Measurements from ENCODE around the gene GORASP2.
A peak's percentile ranks its signal among the peaks of the same experiment; 100 is the strongest.

GORASP2 gene

DNA sequence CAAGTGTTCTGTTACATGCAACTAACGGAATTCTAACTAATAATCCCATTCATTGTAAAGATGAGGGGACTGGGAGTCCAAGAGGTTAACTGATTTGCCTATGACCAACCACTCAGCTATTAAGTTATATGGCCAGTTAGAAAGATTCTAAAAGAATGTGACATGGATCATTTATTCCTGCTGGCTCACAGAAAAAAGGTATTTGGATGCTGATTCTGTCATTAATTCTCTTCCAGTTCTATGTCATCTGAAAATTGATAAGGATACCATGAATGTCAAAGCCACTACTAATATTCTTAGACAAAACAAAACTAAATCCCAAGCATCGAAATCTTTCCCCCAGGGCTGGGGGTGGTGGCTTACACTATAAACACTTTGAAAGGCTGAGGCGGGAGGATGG, 41.2 kb upstream of the GORASP2 start:
- DNase-seq (ENCODE audit: low read depth): no peak
- TF ChIP-seq, protein P1, sequence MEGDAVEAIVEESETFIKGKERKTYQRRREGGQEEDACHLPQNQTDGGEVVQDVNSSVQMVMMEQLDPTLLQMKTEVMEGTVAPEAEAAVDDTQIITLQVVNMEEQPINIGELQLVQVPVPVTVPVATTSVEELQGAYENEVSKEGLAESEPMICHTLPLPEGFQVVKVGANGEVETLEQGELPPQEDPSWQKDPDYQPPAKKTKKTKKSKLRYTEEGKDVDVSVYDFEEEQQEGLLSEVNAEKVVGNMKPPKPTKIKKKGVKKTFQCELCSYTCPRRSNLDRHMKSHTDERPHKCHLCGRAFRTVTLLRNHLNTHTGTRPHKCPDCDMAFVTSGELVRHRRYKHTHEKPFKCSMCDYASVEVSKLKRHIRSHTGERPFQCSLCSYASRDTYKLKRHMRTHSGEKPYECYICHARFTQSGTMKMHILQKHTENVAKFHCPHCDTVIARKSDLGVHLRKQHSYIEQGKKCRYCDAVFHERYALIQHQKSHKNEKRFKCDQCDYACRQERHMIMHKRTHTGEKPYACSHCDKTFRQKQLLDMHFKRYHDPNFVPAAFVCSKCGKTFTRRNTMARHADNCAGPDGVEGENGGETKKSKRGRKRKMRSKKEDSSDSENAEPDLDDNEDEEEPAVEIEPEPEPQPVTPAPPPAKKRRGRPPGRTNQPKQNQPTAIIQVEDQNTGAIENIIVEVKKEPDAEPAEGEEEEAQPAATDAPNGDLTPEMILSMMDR (conservative IDR thresholded peaks at IDR 0.05; ENCODE audit: low read length): no peak
- H3K4me3 ChIP-seq (ENCODE audit: low read length): no peak overlapping the region

- TF ChIP-seq, protein P1 (conservative IDR thresholded peaks at IDR 0.05; ENCODE audit: low read length): no peak
- no peak for DNase-seq (ENCODE audit: low read depth)
- no peak overlapping the region for H3K4me3 ChIP-seq (ENCODE audit: low read length)
Measured at GRCh38 chr2:170891893-170892292, 37.2 kb upstream of the GORASP2 start.

DNA sequence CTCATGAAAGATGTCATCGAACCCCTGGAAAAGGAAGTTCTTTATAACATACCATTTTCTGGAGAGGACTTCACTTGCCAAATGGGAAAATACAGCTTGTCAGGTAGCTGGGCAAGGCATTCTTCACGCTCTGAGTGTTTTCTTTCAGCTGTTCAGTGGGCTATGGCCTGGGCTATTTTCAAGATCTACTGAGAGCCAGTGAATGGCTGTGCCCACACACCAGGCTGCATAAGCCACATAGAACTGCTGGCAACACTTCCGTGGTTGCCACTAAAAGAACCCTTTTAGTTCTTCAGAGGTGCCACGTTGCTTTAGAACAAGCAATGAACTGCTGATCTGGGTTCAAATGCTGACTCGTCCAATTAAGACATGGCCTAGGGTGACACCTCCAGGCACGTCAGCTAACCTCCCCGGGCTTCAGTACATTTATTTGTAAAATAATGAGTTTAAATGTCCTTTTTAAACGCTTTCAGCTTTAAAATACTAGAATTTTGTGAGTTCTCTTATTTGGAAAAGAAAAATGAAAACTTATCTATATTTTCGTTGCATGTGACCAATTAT, 36.6 kb upstream of the GORASP2 start:
- H3K4me3 ChIP-seq (ENCODE audit: low read length): no peak overlapping the region
- no peak for DNase-seq (ENCODE audit: low read depth)
- TF ChIP-seq, protein P1 (conservative IDR thresholded peaks at IDR 0.05; ENCODE audit: low read length): no peak

GRCh38 chr2:170895023-170895757, 33.9 kb upstream of the GORASP2 start:
- no peak overlapping the region for H3K4me3 ChIP-seq (ENCODE audit: low read length)
- DNase-seq (ENCODE audit: low read depth): peak; percentile 40
- TF ChIP-seq, protein P1 (conservative IDR thresholded peaks at IDR 0.05; ENCODE audit: low read length): no peak

DNA sequence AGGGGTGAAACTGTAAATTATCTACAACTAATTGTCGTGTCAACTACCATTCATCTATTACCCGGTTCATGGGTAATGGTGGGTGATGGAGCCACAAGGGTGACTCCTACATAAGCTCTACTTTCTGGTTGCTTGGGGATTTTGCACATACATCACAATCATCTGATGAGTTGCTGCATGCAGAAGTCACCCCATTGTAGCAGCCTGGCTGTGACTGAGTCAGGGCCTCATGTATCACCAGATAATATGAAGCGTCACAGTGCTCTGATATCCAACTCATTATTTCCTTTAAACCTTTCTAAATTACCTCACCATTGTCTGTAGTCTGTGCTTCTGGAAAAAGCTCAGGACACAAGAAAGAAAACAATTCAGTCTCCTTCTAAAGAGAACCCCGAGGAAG, 32.4 kb upstream of the GORASP2 start:
- DNase-seq (ENCODE audit: low read depth): no peak
- TF ChIP-seq, protein P1 (conservative IDR thresholded peaks at IDR 0.05; ENCODE audit: low read length): no peak

GRCh38 chr2:170897108-170897507, 31.9 kb upstream of the GORASP2 start:
- TF ChIP-seq, protein P1 (conservative IDR thresholded peaks at IDR 0.05; ENCODE audit: low read length): no peak
- DNase-seq (ENCODE audit: low read depth): no peak
- H3K4me3 ChIP-seq (ENCODE audit: low read length): no peak overlapping the region

More for the DNA sequence above, 32.4 kb upstream of the GORASP2 start:
- H3K4me3 ChIP-seq (ENCODE audit: low read length): no peak overlapping the region

DNA sequence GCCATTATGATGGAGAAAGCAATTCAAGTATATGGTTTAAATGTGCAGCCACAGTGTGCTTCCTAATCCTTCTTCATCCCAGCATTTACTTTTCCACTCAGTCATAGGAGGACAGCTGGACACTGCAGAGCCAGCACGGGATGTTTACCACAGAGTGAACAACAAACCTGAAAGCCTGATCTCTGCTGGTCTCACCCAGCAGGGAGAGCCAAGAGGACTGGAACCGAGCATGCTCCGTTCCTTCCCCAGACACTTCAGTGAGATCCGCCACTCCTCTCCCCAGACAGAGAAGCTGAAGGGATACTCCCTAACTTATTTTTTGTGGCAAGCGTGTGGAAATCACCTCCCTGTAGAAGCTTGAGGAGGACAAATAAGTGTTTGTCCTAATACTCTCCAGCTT, 23.2 kb upstream of the GORASP2 start:
- TF ChIP-seq, protein P1 (conservative IDR thresholded peaks at IDR 0.05; ENCODE audit: low read length): no peak
- DNase-seq (ENCODE audit: low read depth): no peak
- H3K4me3 ChIP-seq (ENCODE audit: low read length): no peak overlapping the region

Measured in AG10803 (cell line).